Activated T-cell treated with anti-CD3 and anti-CD28 coated beads, Interleukin-2, amount 50 U/mL, for 4 hours (primary cell): ENCODE results near the gene KIF23. TPM values are rescaled to one million over a fixed set of nuclear protein-coding genes. Genes with fewer than 3 reads are reported as not detected.
"Not testable (repeated sequence)": the region's sequence is repeated elsewhere in the genome, so short reads cannot be mapped to it uniquely, and the experiment has no call there.

ENCODE experiments used
- ATAC-seq, 2 donors: fragments of 200-7000 bp; cut with Tn5 transposase; one replicate each; pipeline ENCODE4 v1.10.0; 2021
- DNase-seq: peaks from one replicate; pipeline ENCODE4 v3.0.0-alpha.2; 2020
- H3K27me3 Mint-ChIP-seq: one replicate; pipeline ENCODE4 v1.8.0; 2021; ENCODE audit warnings: low read depth, mixed read lengths
- H3K36me3 Mint-ChIP-seq: one replicate; pipeline ENCODE4 v1.8.0; 2022; ENCODE audit warnings: mixed read lengths; ENCODE audit not compliant: insufficient read depth
- H3K4me1 Mint-ChIP-seq: one replicate; pipeline ENCODE4 v1.8.0; 2021; ENCODE audit warnings: low read depth, mixed read lengths
- H3K4me3 Mint-ChIP-seq: one replicate; pipeline ENCODE4 v1.8.0; 2021; ENCODE audit warnings: mild to moderate bottlenecking, moderate library complexity, mixed read lengths
- H3K9me3 Mint-ChIP-seq: one replicate; pipeline ENCODE4 v1.8.0; 2021; ENCODE audit warnings: mixed read lengths
- total RNA-seq, 3 donors: library from RNA; stranded (reverse); gene quantifications; one replicate each; pipeline ENCODE4 v1.2.1, GENCODE V29; 2021

Gene KIF23
- total RNA-seq, 3 donors from 2014 or later = 3.4 to 3.7 (median 3.5) TPM

GRCh38 chr15:69434679-69435078 lies 20.5 kb downstream of the KIF23 start:
- Mint-ChIP-seq H3K4me3 (no peak overlapping the region), H3K9me3 (no peaks in the 10 kb centered on the region), H3K27me3 (no peaks in the 10 kb centered on the region), H3K4me1 (no peaks in the 10 kb centered on the region), H3K36me3 (no peaks in the 10 kb centered on the region)
- ATAC-seq (no peak), DNase-seq (no peak)

GRCh38 chr15:69435985-69436384 lies 21.8 kb downstream of the KIF23 start:
- no peak for DNase-seq
- H3K4me3 Mint-ChIP-seq = no peak overlapping the region
- no peaks in the 10 kb centered on the region for H3K27me3 Mint-ChIP-seq
- H3K4me1 Mint-ChIP-seq = no peaks in the 10 kb centered on the region
- H3K36me3 Mint-ChIP-seq = no peaks in the 10 kb centered on the region
- ATAC-seq = no peak
- no peaks in the 10 kb centered on the region for H3K9me3 Mint-ChIP-seq

- Mint-ChIP-seq H3K27me3 (no peaks in the 10 kb centered on the region), H3K9me3 (no peaks in the 10 kb centered on the region), H3K4me3 (no peak overlapping the region), H3K36me3 (no peaks in the 10 kb centered on the region), H3K4me1 (no peaks in the 10 kb centered on the region)
- DNase-seq (no peak), ATAC-seq (no peak)
Observed at GRCh38 chr15:69436951-69437350, 22.8 kb downstream of the KIF23 start.

- peaks cover 15% of the 10 kb centered on the region for H3K4me1 Mint-ChIP-seq
- ATAC-seq = no peak
- H3K4me3 Mint-ChIP-seq = no peak overlapping the region
- H3K9me3 Mint-ChIP-seq = no peaks in the 10 kb centered on the region
- no peaks in the 10 kb centered on the region for H3K27me3 Mint-ChIP-seq
- DNase-seq = no peak
- no peaks in the 10 kb centered on the region for H3K36me3 Mint-ChIP-seq
Observed at GRCh38 chr15:69439623-69440022, 25.5 kb downstream of the KIF23 start.

- no peaks in the 10 kb centered on the region for H3K27me3 Mint-ChIP-seq
- peaks cover 17% of the 10 kb centered on the region for H3K4me1 Mint-ChIP-seq
- peak; percentile 93 to 95 for ATAC-seq
- no peaks in the 10 kb centered on the region for H3K36me3 Mint-ChIP-seq
- DNase-seq = no peak
- peak overlapping the region; percentile 13 for H3K4me3 Mint-ChIP-seq
- no peaks in the 10 kb centered on the region for H3K9me3 Mint-ChIP-seq
Observed at GRCh38 chr15:69443032-69443611, 29.0 kb downstream of the KIF23 start.

GRCh38 chr15:69444686-69445085 lies 30.5 kb downstream of the KIF23 start:
- Mint-ChIP-seq H3K4me1 (peaks cover 17% of the 10 kb centered on the region), H3K36me3 (no peaks in the 10 kb centered on the region), H3K27me3 (no peaks in the 10 kb centered on the region), H3K9me3 (no peaks in the 10 kb centered on the region), H3K4me3 (no peak overlapping the region)
- ATAC-seq (no peak), DNase-seq (no peak)

GRCh38 chr15:69446953-69447352 lies 32.8 kb downstream of the KIF23 start:
- ATAC-seq (no peak), DNase-seq (no peak)
- Mint-ChIP-seq H3K36me3 (no peaks in the 10 kb centered on the region), H3K4me1 (peaks cover 20% of the 10 kb centered on the region), H3K9me3 (no peaks in the 10 kb centered on the region), H3K4me3 (no peak overlapping the region), H3K27me3 (no peaks in the 10 kb centered on the region)

- not testable (repeated sequence) for H3K4me3 Mint-ChIP-seq, H3K27me3 Mint-ChIP-seq, H3K9me3 Mint-ChIP-seq, DNase-seq, ATAC-seq
- Mint-ChIP-seq H3K36me3 (peaks cover 21% of the 10 kb centered on the region), H3K4me1 (peaks cover 17% of the 10 kb centered on the region)
Observed at GRCh38 chr15:69450221-69450620, 36.1 kb downstream of the KIF23 start.

GRCh38 chr15:69450968-69451695 lies 37.0 kb downstream of the KIF23 start:
- DNase-seq = no peak
- no peak for ATAC-seq
- Mint-ChIP-seq H3K4me1 (peaks cover 26% of the 10 kb centered on the region), H3K36me3 (peaks cover 31% of the 10 kb centered on the region), H3K4me3 (peak overlapping the region; percentile 100), H3K27me3 (no peaks in the 10 kb centered on the region), H3K9me3 (no peaks in the 10 kb centered on the region)

GRCh38 chr15:69451951-69452691 lies 38.0 kb downstream of the KIF23 start:
- ATAC-seq (peak; percentile 29 to 33), DNase-seq (no peak)
- Mint-ChIP-seq H3K27me3 (no peaks in the 10 kb centered on the region), H3K9me3 (no peaks in the 10 kb centered on the region), H3K36me3 (peaks cover 33% of the 10 kb centered on the region), H3K4me3 (peak overlapping the region; percentile 100), H3K4me1 (peaks cover 28% of the 10 kb centered on the region)

GRCh38 chr15:69452692-69453521 lies 38.8 kb downstream of the KIF23 start, which contains the start of gene RPLP1:
RPLP1 (plus strand) TSS chr15:69452818; CDS start chr15:69452949, 131 bp downstream.
- H3K36me3 Mint-ChIP-seq = peaks cover 37% of the 10 kb centered on the region

GRCh38 chr15:69454953-69455352 lies 40.8 kb downstream of the KIF23 start:
- no peaks in the 10 kb centered on the region for H3K9me3 Mint-ChIP-seq
- H3K36me3 Mint-ChIP-seq = peaks cover 37% of the 10 kb centered on the region
- H3K4me3 Mint-ChIP-seq = peak overlapping the region; percentile 100
- DNase-seq = no peak
- peaks cover 40% of the 10 kb centered on the region for H3K4me1 Mint-ChIP-seq
- no peaks in the 10 kb centered on the region for H3K27me3 Mint-ChIP-seq
- ATAC-seq = no peak

More at GRCh38 chr15:69452692-69453521, 38.8 kb downstream of the KIF23 start, which contains the start of gene RPLP1:
- H3K27me3 Mint-ChIP-seq = no peaks in the 10 kb centered on the region
- peak within 1 kb of the TSS; percentile 100 for H3K4me3 Mint-ChIP-seq
- no peaks in the 10 kb centered on the region for H3K9me3 Mint-ChIP-seq
- DNase-seq (peak; percentile 96), ATAC-seq (peak; percentile 87 to 90)
- peaks cover 32% of the 10 kb centered on the region for H3K4me1 Mint-ChIP-seq

- ATAC-seq = no peak
Observed at GRCh38 chr15:69456208-69457166, 42.3 kb downstream of the KIF23 start.

More at GRCh38 chr15:69456208-69457166, 42.3 kb downstream of the KIF23 start:
- DNase-seq = no peak
- no peaks in the 10 kb centered on the region for H3K9me3 Mint-ChIP-seq
- H3K4me3 Mint-ChIP-seq = peak overlapping the region; percentile 100
- peaks cover 37% of the 10 kb centered on the region for H3K36me3 Mint-ChIP-seq
- H3K4me1 Mint-ChIP-seq = peaks cover 50% of the 10 kb centered on the region
- H3K27me3 Mint-ChIP-seq = no peaks in the 10 kb centered on the region
